HG03571 (cell line): Measurements from ENCODE around the gene PLCH1.

Experiments used
- ATAC-seq: cut with Tn5 transposase; IDR thresholded peaks from one replicate; pipeline ENCODE4 v1.9.1; 2021; ENCODE audit not compliant: unreplicated experiment

The PLCH1 gene, protein sequence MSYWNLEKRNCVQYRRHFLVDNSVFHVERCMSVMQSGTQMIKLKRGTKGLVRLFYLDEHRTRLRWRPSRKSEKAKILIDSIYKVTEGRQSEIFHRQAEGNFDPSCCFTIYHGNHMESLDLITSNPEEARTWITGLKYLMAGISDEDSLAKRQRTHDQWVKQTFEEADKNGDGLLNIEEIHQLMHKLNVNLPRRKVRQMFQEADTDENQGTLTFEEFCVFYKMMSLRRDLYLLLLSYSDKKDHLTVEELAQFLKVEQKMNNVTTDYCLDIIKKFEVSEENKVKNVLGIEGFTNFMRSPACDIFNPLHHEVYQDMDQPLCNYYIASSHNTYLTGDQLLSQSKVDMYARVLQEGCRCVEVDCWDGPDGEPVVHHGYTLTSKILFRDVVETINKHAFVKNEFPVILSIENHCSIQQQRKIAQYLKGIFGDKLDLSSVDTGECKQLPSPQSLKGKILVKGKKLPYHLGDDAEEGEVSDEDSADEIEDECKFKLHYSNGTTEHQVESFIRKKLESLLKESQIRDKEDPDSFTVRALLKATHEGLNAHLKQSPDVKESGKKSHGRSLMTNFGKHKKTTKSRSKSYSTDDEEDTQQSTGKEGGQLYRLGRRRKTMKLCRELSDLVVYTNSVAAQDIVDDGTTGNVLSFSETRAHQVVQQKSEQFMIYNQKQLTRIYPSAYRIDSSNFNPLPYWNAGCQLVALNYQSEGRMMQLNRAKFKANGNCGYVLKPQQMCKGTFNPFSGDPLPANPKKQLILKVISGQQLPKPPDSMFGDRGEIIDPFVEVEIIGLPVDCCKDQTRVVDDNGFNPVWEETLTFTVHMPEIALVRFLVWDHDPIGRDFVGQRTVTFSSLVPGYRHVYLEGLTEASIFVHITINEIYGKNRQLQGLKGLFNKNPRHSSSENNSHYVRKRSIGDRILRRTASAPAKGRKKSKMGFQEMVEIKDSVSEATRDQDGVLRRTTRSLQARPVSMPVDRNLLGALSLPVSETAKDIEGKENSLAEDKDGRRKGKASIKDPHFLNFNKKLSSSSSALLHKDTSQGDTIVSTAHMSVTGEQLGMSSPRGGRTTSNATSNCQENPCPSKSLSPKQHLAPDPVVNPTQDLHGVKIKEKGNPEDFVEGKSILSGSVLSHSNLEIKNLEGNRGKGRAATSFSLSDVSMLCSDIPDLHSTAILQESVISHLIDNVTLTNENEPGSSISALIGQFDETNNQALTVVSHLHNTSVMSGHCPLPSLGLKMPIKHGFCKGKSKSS (N-terminal part only)

DNA sequence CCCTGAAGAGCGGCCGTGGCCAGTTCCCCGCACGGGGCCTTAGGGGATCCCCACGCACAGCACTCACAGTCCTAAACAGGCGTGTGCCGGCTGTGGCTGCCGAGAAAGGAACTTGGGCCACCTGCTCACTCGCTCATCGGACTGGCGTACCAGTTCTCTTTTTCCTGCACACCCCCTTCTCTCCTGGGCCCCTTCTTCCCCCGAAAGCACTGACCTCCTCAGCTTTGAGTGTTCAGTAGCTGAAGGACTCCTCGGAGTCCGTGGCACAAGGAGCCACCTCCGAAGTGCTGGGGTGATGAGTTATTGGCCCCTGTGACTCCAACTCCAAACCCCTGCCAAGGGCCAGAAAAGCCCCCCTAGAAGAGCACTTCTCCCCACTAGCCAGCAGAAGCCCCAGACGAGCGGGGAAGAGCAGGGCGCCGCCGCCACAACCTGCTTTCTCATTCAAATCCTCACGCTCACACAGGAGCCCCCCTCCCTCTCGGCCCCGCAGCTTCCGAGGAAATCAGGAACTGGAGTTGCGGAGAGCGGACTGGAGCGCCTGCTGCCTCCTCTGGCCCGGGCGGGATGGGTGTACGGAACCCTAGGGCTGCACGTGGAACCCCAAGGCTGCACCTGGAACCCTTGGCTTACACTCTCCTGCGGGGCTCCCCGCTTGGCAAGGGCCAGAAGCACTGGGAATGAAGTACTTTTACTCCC, at the start of gene PLCH1:
PLCH1 (minus strand) TSS at position 446 of the 699 bp plus-strand sequence. CDS start 40,847 bp downstream, outside the sequence.
- ATAC-seq = peak; percentile 49

DNA sequence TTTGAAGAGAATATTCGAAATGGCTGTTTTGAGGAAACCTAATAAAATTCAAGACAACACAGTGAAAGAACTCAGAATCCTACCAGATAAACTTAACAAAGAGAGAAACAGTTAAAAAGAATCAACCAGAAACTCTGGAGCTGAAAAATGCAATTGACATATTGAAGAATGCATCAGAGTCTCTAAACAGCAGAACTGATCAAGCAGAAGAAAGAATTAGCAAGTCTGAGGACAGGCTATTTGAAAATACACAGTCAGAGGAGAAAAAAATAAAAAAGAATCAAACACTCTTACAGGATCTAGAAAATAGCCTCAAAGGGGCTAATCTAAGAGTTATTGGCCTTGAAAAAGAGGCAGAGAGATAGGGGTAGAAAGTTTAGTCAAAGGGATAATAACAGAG, 47.7 kb upstream of the PLCH1 start:
- ATAC-seq = no peak

DNA sequence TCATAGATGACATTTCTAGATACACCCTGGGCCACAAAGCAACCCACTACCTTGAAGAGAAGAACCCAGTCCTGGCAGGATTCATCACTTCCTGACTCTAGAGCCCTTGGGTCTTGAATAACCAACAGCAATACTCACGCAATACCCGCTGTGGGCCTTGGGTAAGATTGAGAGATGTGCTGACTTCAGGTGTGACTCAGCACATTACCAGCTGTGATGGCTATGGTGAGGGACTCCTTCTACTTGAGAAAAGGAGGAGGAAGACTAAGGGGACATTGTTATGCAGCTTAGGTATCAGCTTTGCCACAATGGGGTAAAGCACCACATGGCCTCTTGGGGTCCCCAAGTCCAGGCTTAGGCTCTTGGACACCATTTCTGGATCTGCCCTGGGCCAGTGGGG, 46.3 kb upstream of the PLCH1 start:
- ATAC-seq = no peak

DNA sequence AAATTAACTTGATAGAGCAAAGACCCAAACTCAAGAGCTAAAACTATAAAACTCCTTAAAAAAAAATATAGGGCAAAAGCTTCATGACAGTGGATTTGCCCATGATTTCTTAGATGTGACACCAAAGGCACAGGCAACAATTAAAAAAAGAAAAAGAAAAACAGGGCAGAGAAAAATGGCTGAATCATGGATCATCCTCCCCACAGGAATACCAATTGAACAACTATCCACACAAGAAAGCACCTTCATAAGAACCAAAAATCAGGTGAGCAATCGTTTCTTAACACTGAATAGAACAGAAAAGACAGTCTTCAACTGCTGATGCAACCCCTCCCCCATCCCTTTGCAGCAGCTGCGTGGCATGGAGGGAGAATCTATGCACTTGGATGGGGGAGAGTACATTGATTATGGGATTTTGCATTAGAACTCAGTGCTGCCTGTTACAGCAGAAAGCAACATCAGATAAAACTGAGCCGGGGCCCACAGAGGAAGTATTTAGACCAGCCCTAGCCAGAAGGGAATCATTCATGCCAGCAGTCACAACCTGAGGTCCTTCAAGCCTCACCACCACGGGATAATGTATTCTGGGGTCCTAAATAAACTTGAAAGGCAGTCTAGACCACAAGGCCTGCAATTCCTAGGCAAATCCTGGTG, 45.5 kb upstream of the PLCH1 start:
- ATAC-seq = no peak

DNA sequence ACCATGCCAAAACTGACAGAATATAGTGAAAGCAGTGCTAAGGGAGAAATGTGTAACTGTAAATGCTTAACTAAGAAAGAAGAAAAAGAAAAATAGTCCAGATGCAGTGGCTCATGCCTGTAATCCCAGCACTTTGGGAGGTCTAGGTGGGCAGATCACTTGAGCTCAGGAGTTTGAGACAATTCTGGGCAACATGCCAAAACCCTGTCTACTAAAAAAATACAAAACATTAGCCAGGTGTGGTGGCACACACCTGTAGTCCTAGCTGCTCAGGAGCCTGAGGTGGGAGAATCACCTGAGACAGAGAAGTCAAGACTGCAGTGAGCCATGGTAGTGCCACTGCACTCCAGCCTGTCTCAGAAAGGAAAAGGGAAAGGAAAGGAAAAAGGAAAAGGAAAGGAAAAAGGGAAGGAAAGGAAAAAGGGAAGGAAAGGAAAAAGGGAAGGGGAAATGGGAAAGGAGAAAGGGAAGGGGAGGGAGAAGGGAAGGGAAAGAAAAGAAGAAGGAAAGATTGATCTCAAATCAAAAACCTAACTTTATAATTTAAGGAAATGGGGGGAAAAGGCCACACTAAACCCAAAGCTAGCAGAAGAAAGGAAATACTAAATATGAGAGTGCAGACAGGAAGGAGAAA, 40.9 kb upstream of the PLCH1 start:
- ATAC-seq = no peak

DNA sequence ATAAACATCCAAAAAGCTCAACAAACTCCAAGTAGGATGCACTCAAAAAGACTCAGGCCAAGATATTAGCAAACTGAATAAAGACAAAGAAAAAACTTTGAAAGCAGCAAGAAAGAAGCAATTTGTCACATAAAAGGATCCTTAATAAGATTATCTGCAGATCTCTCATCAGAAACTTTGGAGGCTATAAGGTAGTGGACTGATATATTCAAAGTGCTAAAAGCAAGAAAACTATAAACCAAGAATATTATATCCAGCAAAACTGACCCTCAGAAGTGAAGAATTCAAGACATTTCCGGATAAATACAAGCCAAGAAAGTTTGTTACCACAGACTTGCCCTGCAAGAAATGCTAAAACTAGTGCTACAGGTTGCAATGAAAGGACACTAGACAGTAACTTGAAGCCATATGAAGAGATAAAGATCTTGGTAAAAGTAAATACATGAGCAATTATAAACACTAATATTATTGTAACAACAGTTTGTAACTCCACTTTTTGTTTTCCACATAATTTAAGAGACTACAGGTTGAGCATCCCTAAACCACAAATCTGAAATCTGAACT, 37.6 kb upstream of the PLCH1 start:
- no peak for ATAC-seq

DNA sequence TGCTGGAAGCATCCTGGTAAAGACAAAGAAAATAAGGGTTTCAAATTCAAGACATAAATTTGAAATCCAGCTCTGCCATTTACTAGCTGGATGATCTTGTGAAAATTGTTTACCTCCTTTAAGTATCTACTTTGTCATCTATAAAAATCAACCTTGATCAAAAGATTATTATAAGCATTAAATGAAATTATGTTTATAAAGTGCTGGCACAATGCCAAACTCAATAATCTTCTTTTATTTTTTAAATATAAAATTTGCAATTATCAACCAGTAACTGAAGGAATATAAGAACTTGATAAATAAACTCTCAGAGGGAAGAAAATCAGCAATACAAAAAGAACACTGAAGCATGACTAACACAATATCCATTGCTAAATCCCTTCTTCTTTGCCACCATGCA, 35.4 kb upstream of the PLCH1 start:
- no peak for ATAC-seq

DNA sequence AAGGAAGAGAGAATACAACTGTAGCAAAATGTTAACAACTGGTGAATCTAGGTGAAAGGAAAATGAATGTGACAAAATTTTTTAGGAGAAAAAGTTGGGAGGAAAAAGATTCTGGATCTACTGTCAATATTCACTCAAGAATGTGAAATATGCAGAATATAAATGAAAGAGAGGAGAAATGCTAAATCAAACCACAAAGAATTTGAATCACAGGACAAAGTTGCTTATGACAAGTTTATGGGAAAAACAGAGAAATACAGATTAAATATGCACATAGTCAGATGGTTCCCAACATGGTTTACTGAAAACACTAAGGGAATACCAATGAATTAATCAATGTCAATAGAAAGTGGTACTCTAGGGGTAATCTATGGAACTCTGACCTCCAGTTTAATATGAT, 33.6 kb upstream of the PLCH1 start:
- ATAC-seq = no peak

DNA sequence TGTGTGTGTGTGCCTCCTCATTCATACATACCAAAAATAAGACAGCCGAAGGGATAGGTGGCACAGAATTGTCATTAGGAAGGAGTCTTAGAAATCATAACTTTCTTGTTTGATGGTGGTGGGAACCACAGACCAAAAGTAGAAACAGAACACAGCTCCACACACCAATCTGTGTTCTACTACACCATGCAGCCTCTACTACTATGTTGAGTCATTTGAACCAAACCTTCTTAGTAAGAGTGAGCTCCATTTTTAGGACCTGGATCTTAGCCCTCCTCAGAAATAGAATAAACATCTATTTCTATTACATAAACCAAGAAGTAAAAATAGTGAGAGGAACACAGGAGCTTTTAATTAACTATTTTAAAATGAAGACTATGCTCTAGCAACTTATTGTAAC, 27.9 kb upstream of the PLCH1 start:
- no peak for ATAC-seq

DNA sequence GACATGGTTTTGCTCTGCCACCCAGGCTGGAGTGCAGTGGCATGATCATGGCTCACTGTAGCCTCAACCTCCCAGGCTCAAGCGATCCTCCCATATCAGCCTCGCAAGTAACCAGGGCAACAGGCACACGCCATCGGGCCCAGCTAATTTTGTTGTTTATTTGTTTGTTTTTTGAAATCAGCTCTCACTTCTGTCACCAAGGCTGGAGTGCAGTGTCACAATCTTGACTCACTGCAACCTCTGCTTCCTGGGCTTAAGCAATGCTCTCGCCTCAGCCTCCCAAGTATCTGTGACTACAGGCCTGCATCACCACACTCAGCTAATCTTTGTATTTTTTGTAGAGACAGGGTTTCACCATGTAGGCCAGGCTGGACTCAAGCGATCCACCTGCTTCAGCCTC, 26.3 kb upstream of the PLCH1 start:
- no peak for ATAC-seq

DNA sequence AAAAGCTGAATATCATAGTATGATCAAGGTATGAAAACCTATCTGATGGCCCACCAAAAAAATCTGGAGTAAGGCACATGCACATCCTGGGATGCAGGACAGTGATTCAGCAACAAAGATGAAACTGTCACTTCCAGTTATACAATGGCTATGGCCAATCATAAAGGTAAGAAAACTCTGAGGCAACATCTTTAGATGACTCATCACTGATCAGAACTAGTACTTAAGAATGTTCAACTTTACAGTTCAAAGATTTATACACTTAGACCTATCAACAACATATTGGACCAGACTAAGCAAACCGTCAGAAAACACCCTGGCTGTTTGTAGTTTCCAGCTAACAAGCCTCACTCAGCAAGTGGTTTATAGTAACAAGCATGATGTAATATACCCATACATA, 21.3 kb upstream of the PLCH1 start:
- no peak for ATAC-seq

DNA sequence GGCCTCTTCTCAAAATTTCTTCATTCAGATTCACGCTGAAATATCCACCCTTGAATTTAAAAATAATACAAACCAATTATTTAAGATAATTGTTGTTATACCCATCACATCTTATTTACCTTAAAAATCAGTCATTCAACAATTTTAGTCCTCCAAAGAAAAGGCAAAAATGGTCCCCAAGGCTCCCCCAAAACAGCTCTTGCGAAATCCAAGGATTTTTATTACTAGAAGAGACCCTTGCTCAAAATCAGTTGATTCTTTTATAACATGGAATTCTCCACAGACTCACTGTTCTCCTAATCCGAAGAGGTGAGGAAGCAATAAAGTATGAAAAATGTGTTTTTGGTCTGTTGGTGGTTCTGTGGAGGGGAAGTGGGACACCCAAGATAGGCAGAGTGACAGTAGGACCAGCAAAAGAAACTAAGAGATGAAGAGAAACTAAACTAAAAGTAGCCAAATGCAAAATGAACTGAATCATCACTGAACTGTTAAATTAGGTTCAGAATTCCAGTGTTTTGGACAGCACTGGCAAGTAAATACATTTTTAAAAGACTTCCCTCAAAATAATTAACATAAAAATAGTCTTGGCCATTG, 19.1 kb upstream of the PLCH1 start:
- no peak for ATAC-seq

DNA sequence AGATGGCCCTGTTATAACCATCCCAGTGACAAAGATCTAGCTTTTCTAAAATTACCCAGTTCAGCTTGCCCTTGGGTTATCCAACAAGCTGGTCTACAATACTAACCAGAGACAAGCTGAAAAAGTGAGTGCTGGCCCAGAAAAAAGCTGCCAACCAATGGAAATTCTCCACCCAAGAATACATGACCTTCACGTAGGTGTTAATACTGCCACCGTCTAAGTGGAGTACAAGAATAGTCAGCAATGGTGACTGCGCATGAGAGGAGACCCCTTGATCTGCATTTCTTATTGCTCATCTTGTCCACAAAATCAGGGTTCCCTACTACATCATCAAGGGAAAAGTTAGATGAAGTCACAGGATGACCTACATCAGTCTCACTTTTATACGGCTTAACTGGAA, 15.8 kb upstream of the PLCH1 start:
- no peak for ATAC-seq

DNA sequence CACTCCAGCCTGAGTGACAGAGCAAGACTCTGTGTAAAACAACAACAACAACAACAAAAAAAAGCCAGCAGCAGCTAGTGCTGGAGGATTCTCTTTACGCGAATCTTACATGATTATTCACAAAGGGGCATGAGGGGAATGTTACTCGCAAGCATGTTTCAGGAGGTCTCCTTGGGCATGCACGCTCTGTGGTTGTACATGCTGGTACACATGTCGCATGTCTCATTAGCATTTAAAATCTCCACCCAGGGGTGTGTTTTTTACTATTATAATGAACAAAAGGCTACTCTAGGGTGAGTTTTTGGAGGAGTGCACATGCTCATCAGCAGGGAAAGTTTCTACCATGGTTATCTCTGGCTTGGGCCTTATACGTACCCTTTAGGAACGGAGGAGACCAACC, 12.7 kb upstream of the PLCH1 start:
- no peak for ATAC-seq

DNA sequence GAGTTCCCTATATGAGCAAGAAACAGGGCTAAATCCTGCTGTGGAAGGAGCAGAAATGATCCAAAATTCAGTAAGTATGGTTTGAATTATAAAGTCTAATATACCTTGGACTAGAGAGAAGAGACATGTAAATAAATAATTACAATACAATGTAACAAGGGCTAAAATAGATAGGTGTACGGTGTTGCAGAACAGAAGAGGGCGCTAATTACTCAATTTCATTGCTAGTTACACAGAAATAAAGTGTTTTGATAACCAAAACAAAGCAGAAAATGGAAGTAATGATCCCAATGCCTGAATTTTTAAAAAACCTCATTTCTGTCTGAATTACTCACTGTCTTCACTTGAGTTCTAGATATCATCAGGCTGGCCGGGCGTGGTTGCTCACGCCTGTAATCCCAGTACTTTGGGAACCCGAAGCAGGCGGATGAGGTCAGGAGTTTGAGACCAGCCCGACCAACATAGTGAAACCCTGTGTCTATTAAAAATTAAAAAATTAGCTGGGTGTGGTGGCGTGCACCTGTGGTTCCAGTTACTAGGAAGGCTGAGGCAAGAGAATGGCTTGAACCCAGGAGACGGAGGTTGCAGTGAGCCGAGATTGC, 8.3 kb upstream of the PLCH1 start:
- ATAC-seq = no peak

DNA sequence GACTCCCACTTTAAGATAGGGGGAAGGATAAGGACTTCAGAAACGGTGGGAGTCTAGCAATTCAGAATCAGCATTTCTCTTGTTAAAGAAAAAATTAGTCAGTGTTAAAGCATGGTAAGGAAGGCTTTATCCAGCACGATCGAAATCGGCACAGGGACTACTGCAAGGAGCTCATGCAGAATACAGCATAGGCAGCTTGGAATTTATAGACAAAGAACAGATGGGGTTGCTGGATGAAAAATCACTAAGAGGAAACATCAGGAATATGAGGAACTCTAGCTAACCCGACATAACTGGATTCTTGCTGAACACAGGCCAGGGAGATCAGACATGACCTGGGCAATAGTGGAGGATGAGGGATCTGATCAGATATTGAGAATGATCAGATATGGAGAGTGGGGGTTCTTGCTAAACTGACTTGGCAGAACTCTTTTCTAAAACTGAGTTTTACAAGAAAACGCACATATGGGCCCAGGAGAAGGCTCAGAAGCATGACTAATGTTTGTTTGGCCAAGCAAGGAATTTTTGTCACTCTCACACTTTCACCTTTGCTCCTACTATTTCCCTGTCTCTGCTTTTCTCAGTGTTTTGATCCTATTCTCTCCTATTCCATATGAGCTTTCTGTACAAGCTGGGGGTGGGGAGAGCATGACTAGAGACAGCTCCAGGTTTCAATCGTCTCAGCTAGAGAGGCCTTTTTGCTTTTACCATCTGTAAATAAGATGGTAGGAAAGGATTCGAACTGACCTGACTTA, 3.9 kb upstream of the PLCH1 start:
- ATAC-seq = no peak

DNA sequence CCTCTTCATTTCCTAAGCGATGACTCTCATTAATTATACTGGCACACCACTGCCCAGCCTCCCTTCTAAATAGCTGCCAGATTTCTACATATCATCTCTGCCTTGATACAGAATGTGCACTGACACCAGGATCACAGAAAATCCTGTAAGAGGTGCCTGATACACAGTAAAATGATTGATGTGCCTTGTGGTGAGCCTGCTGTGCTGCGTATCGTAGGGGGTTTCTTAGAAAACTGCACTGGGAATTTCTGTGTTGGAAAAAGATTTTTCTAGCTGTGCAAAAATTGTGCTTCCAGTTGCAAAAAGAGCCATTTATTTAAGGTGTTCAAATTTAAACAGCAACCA, 3.0 kb upstream of the PLCH1 start:
- no peak for ATAC-seq

DNA sequence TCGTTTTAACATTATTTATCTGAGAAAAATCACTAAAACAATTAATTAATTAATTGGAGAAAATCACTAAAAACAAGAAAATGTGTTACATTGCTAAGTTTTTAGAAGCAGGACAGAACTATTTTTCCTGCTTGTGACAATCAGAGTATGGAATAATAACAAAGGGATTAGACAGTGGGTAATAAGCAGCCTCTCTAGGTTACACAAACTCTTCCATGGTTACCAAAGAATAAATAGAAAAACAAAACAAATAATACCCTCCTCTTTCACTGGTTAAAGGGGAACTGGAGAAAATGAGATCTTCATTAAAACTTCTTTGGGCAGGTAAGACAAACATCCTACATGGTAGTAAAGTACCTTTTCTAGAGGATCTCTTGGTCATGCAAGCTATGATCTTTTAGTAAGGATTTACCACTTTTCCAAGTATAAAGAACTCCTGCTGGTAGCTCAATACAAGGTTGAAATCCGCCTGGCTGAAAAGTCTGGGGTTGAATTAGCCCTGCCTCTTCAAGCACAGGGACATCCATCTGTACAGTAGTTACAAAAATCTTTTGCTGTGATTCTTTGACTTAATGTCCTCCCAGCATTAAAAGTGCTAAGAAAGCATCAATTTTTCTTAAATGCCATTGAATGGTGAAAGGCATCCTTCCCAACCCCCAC, 2.5 kb upstream of the PLCH1 start:
- no peak for ATAC-seq
